Measurements from ENCODE around the gene TPRG1L. TPM values are rescaled to one million over a fixed set of nuclear protein-coding genes. Genes with fewer than 3 reads are reported as not detected.
A peak's percentile ranks its signal among the peaks of the same experiment; 100 is the strongest.

Gene TPRG1L
- total RNA-seq, 1 donor from 2014 or later: 26.5 TPM

DNA sequence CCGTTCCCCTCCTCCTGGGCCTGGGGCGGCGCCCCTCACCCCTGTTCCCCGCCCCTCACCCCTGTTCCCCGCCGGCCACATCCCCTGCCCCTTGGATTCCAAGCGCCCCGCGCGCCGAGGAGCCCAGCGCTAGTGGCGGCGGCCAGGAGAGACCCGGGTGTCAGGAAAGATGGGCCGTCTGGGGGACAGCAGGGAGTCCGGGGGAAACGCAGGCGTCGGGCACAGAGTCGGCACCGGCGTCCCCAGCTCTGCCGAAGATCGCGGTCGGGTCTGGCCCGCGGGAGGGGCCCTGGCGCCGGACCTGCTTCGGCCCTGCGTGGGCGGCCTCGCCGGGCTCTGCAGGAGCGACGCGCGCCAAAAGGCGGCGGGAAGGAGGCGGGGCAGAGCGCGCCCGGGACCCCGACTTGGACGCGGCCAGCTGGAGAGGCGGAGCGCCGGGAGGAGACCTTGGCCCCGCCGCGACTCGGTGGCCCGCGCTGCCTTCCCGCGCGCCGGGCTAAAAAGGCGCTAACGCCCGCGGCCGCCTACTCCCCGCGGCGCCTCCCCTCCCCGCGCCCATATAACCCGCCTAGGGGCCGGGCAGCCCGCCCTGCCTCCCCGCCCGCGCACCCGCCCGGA lies 27.2 kb downstream of the TPRG1L start, which contains the start of gene TP73:
Gene TP73 (plus strand): TSS at position 587 of the 618 bp plus-strand sequence. CDS start 29,850 bp downstream, outside the sequence.
- H3K27ac Mint-ChIP-seq: peak within 1 kb of the TSS; percentile 18
- H3K27me3 Mint-ChIP-seq: peaks cover 26% of the 10 kb centered on the region
- no peaks in the 10 kb centered on the region for H3K9me3 Mint-ChIP-seq
- no peak for DNase-seq
- no peak for TF ChIP-seq CTCF (IDR thresholded peaks at IDR 0.05)
- H3K4me3 Mint-ChIP-seq: peak within 1 kb of the TSS; percentile 66
- no peak for ATAC-seq (ENCODE audit: low read depth)
- POLR2A ChIA-PET: interaction anchor here (0.6 to 1.2 kb wide), 4 partner anchors 13 to 1245 kb away, joined by 3 to 5 read pairs (median 3); no protein-coding TSS in a partner anchor
- peaks cover 11% of the 10 kb centered on the region for H3K36me3 Mint-ChIP-seq (ENCODE audit: low read depth)
- intact Hi-C loops (cut with micrococcal nuclease): no loop called here
- peaks cover 46% of the 10 kb centered on the region for H3K4me1 Mint-ChIP-seq
- CTCF ChIA-PET: interaction anchor here (0.9 kb wide), 1 partner anchor 25 kb away, joined by 4 read pairs; no protein-coding TSS in a partner anchor

GRCh38 chr1:3652548-3653285 lies 27.9 kb downstream of the TPRG1L start:
- Mint-ChIP-seq H3K36me3 (ENCODE audit: low read depth) (peaks cover 5% of the 10 kb centered on the region), H3K27me3 (peaks cover 30% of the 10 kb centered on the region), H3K4me3 (peak overlapping the region; percentile 46), H3K4me1 (peaks cover 50% of the 10 kb centered on the region), H3K9me3 (no peaks in the 10 kb centered on the region), H3K27ac (no peak overlapping the region)
- ChIA-PET CTCF (no interaction called here), POLR2A (interaction anchor here (0.8 to 0.9 kb wide), 4 partner anchors 12 to 1245 kb away, joined by 3 to 4 read pairs (median 3); no protein-coding TSS in a partner anchor)
- intact Hi-C loops (cut with micrococcal nuclease): no loop called here
- ATAC-seq (ENCODE audit: low read depth) (no peak), DNase-seq (no peak)
- TF ChIP-seq CTCF (IDR thresholded peaks at IDR 0.05): no peak

- peaks cover 33% of the 10 kb centered on the region for H3K27me3 Mint-ChIP-seq
- H3K4me3 Mint-ChIP-seq: peak overlapping the region; percentile 30
- ChIA-PET POLR2A (interaction anchor here (0.8 kb wide), 2 partner anchors 24 to 162 kb away, joined by 3 to 4 read pairs; no protein-coding TSS in a partner anchor), CTCF (no interaction called here)
- TF ChIP-seq CTCF (IDR thresholded peaks at IDR 0.05): no peak
- H3K36me3 Mint-ChIP-seq (ENCODE audit: low read depth): no peaks in the 10 kb centered on the region
- no peak overlapping the region for H3K27ac Mint-ChIP-seq
- DNase-seq (no peak), ATAC-seq (ENCODE audit: low read depth) (no peak)
- H3K9me3 Mint-ChIP-seq: no peaks in the 10 kb centered on the region
- intact Hi-C loops (cut with micrococcal nuclease): no loop called here
- peaks cover 44% of the 10 kb centered on the region for H3K4me1 Mint-ChIP-seq
Observed at GRCh38 chr1:3653286-3653618, 28.4 kb downstream of the TPRG1L start.

- H3K9me3 Mint-ChIP-seq: no peaks in the 10 kb centered on the region
- peaks cover 33% of the 10 kb centered on the region for H3K4me1 Mint-ChIP-seq
- intact Hi-C loops (cut with micrococcal nuclease): no loop called here
- ChIA-PET POLR2A (interaction anchor here (1.1 to 2.2 kb wide), 5 partner anchors 11 to 36 kb away, joined by 3 to 42 read pairs (median 3); no protein-coding TSS in a partner anchor), CTCF (no interaction called here)
- TF ChIP-seq CTCF (IDR thresholded peaks at IDR 0.05): no peak
- ATAC-seq (ENCODE audit: low read depth): no peak
- no peak overlapping the region for H3K4me3 Mint-ChIP-seq
- peaks cover 39% of the 10 kb centered on the region for H3K27me3 Mint-ChIP-seq
- no peaks in the 10 kb centered on the region for H3K36me3 Mint-ChIP-seq (ENCODE audit: low read depth)
- DNase-seq: no peak
- no peak overlapping the region for H3K27ac Mint-ChIP-seq
Observed at GRCh38 chr1:3654549-3655281, 29.9 kb downstream of the TPRG1L start.
